ENCODE data around the gene EHBP1L1. TPM values are rescaled to one million over a fixed set of nuclear protein-coding genes. Genes with fewer than 3 reads are reported as not detected.

Gene EHBP1L1

Small RNA genes within 50 kb of the gene (small RNA-seq; reads per million reads assigned to genes)
- not detected for gene AP001362.1 (ENCODE audit: low read depth)
- gene MIR4690 (ENCODE audit: low read depth): 1.4 reads per million

Data from mesenchymal stem cell (in vitro differentiated cells and primary cell).